Keratinocyte (primary cell): ENCODE measurements around the gene PSRC1. TPM values are rescaled to one million over a fixed set of nuclear protein-coding genes. Genes with fewer than 3 reads are reported as not detected.
A peak's percentile ranks its signal among the peaks of the same experiment; 100 is the strongest.

ENCODE experiments used
- DNase-seq: peaks from one replicate; pipeline ENCODE4 v3.0.0-alpha.2; 2011; ENCODE audit warnings: low read depth, missing footprints, low spot score
- FAIRE-seq: peaks from 2 replicates; lab custom pipeline; 2011; peaks lifted over from hg19 to GRCh38; lab: Jason Lieb, UNC
- H2AFZ ChIP-seq: 2 replicates; pipeline ENCODE4 v1.6.0; 2012; ENCODE audit warnings: low read length, control low read depth, inconsistent platforms; ENCODE audit not compliant: control insufficient read depth
- H3K27ac ChIP-seq: 2 replicates; pipeline ENCODE4 v1.5.1; 2011; ENCODE audit warnings: low read length; ENCODE audit not compliant: control insufficient read depth, insufficient read depth
- H3K27me3 ChIP-seq: 3 replicates; pipeline ENCODE4 v1.6.0; 2011; ENCODE audit warnings: low read length; ENCODE audit not compliant: control insufficient read depth, insufficient read depth; ENCODE audit errors: extremely low read depth
- H3K36me3 ChIP-seq, 2 experiments: 2 replicates in 1 of 2; 3 replicates in 1 of 2; pipeline ENCODE4 v1.5.1; 2011; ENCODE audit warnings: low read length in 2 of 2, mild to moderate bottlenecking in 1 of 2; ENCODE audit not compliant: control insufficient read depth in 2 of 2, insufficient read depth in 2 of 2; ENCODE audit errors: extremely low read depth in 1 of 2
- H3K4me1 ChIP-seq: 3 replicates; pipeline ENCODE4 v1.5.1; 2011; ENCODE audit warnings: low read length; ENCODE audit not compliant: control insufficient read depth, insufficient read depth; ENCODE audit errors: extremely low read depth
- H3K4me2 ChIP-seq: 3 replicates; pipeline ENCODE4 v1.6.0; 2011; ENCODE audit warnings: low read depth, low read length; ENCODE audit not compliant: control insufficient read depth, insufficient read depth; ENCODE audit errors: extremely low read depth
- H3K4me3 ChIP-seq, 3 experiments: fragments of 200-600 bp in 1 of 3; sonication (generic) in 1 of 3; 2 replicates in 2 of 3; 3 replicates in 1 of 3; pipeline ENCODE4 v1.5.1; 2011 to 2016; ENCODE audit warnings: low read length in 3 of 3, mild to moderate bottlenecking in 3 of 3, control low read depth in 2 of 3, inconsistent platforms in 1 of 3, low read depth in 1 of 3, mixed read lengths in 1 of 3, mixed run types in 1 of 3, moderate library complexity in 1 of 3; ENCODE audit not compliant: control insufficient read depth in 2 of 3, insufficient read depth in 2 of 3; ENCODE audit errors: extremely low read depth in 1 of 3
- H3K79me2 ChIP-seq: 2 replicates; pipeline ENCODE4 v1.6.0; 2012; ENCODE audit warnings: low read length; ENCODE audit not compliant: control insufficient read depth, insufficient read depth
- H3K9ac ChIP-seq: 3 replicates; pipeline ENCODE4 v1.6.0; 2011; ENCODE audit warnings: low read length; ENCODE audit not compliant: control insufficient read depth, insufficient read depth; ENCODE audit errors: extremely low read depth
- H3K9me1 ChIP-seq: 3 replicates; pipeline ENCODE4 v1.6.0; 2011; ENCODE audit warnings: low read length; ENCODE audit not compliant: control insufficient read depth, insufficient read depth; ENCODE audit errors: extremely low read depth
- H3K9me3 ChIP-seq: 2 replicates; pipeline ENCODE4 v1.5.1; 2012; ENCODE audit warnings: low read depth, low read length; ENCODE audit not compliant: control insufficient read depth
- H4K20me1 ChIP-seq: 3 replicates; pipeline ENCODE4 v1.6.0; 2011; ENCODE audit warnings: low read length; ENCODE audit not compliant: control insufficient read depth, insufficient read depth; ENCODE audit errors: extremely low read depth
- EZH2 ChIP-seq: IDR thresholded peaks from one replicate; pipeline ENCODE4 v1.6.1; 2012; ENCODE audit warnings: inconsistent platforms, mild to moderate bottlenecking, low read length, moderate library complexity
- dilution Hi-C: fragments of 300-500 bp; cut with MboI; formaldehyde crosslinking; loops from one replicate; pipeline ENCODE4 v1.7.0; 2020; ENCODE audit warnings: low sequenced_read_pairs; ENCODE audit not compliant: extremely low pct_ligation_motif_present
- polyA plus RNA-seq, 5 experiments: library from polyadenylated mRNA; depleted of rRNA in 3 of 5; stranded (reverse) in 3 of 5; stranded (forward) in 1 of 5; unstranded in 1 of 5; fragments of >200 nt; gene quantifications; 1 replicate in 1 of 5; 2 replicates in 3 of 5; 3 replicates in 1 of 5; pipeline versions ENCODE4 v1.2.1 to v1.2.3, GENCODE V29; 2011 to 2012; ENCODE audit warnings: missing spikeins in 2 of 5, low read depth in 1 of 5, low replicate concordance in 1 of 5
- TF ChIP-seq, protein P1 (sequence below), 3 experiments: IDR thresholded peaks in 1 of 3; conservative IDR thresholded peaks in 1 of 3; optimal IDR thresholded peaks in 1 of 3; 2 replicates in 2 of 3; 3 replicates in 1 of 3; pipeline versions ENCODE3 to v1.5.1; 2011; ENCODE audit warnings: low read length in 3 of 3, mild to moderate bottlenecking in 3 of 3, moderate library complexity in 2 of 3, control low read depth in 1 of 3, inconsistent platforms in 1 of 3; ENCODE audit not compliant: insufficient read depth in 2 of 3; ENCODE audit errors: extremely low read depth in 1 of 3

Gene PSRC1
- polyA plus RNA-seq, 1 donor (not counting 4 experiments of a cell fraction or from before 2014, with no cell fraction given): 10.2 TPM

DNA sequence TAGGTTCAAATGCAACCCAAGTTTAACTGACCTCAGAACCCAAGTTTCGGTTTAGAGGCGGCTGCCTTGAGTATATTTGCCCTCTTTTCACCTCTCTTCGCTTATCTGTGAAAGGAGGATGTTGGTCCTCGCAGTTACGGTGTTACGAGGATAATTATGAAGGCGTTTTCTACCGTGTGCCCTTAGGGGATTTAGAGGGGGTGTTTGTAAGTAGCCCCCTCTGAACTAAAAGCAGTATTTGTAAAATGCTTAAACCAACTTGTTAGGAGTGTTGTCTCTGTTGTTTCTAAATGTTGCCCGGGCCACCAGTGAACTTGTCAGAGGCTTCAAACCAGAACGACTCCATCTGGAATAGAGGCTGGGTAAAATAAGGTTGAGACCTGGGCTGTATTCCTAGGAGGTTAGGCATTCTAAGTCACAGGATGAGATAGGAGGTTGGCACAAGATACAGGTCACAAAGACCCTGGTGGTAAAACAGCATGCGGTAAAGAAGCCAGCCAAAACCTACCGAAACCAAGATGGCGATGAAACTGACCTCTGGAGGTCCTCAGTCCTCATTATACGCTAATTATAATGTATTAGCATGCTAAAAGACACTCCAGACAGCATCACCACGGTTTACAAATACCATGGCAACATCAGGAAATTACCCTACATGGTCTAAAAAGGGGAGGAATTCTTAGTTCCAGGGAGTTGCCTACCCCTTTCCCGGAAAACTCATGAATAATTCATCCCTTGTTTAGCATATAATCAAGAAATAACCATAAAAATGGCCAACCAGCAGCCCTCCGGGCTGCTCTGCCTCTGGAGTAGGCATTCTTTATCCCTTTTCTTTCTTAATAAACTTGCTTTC, 1.0 kb upstream of the PSRC1 start:
- H2AFZ ChIP-seq: peak overlapping the region; percentile 56
- FAIRE-seq (no peak), DNase-seq (no peak)
- peak overlapping the region; percentile 38 for H3K27ac ChIP-seq
- peak overlapping the region; percentile 77 for H3K4me2 ChIP-seq
- peaks cover 0 to 9% of the 10 kb centered on the region in 2 experiments for H3K36me3 ChIP-seq
- H3K4me3 ChIP-seq: peak overlapping the region; percentile 64 to 94 (median 65)
- H3K9me1 ChIP-seq: no peaks in the 10 kb centered on the region
- peaks cover 24% of the 10 kb centered on the region for H3K4me1 ChIP-seq
- H4K20me1 ChIP-seq: no peaks in the 10 kb centered on the region
- H3K79me2 ChIP-seq: peaks cover 19% of the 10 kb centered on the region
- no peaks in the 10 kb centered on the region for H3K27me3 ChIP-seq
- no peak for TF ChIP-seq EZH2
- H3K9me3 ChIP-seq: no peaks in the 10 kb centered on the region
- dilution Hi-C loops: no loop called here
- peak overlapping the region; percentile 49 for H3K9ac ChIP-seq

GRCh38 chr1:109282497-109282951, 421 bp downstream of the PSRC1 start:
- Histone ChIP-seq H3K9me3 (no peaks in the 10 kb centered on the region), H3K27me3 (no peaks in the 10 kb centered on the region), H3K36me3 (peaks cover 0 to 20% of the 10 kb centered on the region in 2 experiments), H3K4me3 (peak overlapping the region; percentile 64 to 94 (median 65)), H3K9ac (peak overlapping the region; percentile 49), H3K79me2 (peaks cover 22% of the 10 kb centered on the region), H4K20me1 (no peaks in the 10 kb centered on the region), H3K4me2 (peak overlapping the region; percentile 77), H3K27ac (peak overlapping the region; percentile 38), H2AFZ (peak overlapping the region; percentile 99), H3K9me1 (no peaks in the 10 kb centered on the region), H3K4me1 (peaks cover 24% of the 10 kb centered on the region)
- DNase-seq: no peak
- TF ChIP-seq, protein P1, sequence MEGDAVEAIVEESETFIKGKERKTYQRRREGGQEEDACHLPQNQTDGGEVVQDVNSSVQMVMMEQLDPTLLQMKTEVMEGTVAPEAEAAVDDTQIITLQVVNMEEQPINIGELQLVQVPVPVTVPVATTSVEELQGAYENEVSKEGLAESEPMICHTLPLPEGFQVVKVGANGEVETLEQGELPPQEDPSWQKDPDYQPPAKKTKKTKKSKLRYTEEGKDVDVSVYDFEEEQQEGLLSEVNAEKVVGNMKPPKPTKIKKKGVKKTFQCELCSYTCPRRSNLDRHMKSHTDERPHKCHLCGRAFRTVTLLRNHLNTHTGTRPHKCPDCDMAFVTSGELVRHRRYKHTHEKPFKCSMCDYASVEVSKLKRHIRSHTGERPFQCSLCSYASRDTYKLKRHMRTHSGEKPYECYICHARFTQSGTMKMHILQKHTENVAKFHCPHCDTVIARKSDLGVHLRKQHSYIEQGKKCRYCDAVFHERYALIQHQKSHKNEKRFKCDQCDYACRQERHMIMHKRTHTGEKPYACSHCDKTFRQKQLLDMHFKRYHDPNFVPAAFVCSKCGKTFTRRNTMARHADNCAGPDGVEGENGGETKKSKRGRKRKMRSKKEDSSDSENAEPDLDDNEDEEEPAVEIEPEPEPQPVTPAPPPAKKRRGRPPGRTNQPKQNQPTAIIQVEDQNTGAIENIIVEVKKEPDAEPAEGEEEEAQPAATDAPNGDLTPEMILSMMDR (optimal IDR thresholded peaks at IDR 0.05 in 1 of 3, IDR thresholded peaks at IDR 0.05 in 1 of 3, conservative IDR thresholded peaks at IDR 0.05 in 1 of 3; ENCODE audit: extremely low read depth in 1 of 3, insufficient read depth in 2 of 3, low read length in 3 of 3): peak in 1 of 3 experiments; percentile 14
- TF ChIP-seq EZH2: no peak
- FAIRE-seq: no peak
- dilution Hi-C loops: no loop called here
